H1 (cell line): ENCODE results near the gene KLHL10. TPM values are rescaled to one million over a fixed set of nuclear protein-coding genes. Genes with fewer than 3 reads are reported as not detected.
"Not testable (repeated sequence)": the region's sequence is repeated elsewhere in the genome, so short reads cannot be mapped to it uniquely, and the experiment has no call there.

Experiments
- CTCF ChIA-PET: fragments of 300-600 bp; sonication (Branson Sonifier 250); formaldehyde crosslinking; loops from one replicate; lab custom pipeline; 2021; ENCODE audit not compliant: partially characterized antibody; lab: Charles Lee
- POLR2A ChIA-PET: fragments of 300-600 bp; sonication (Branson Sonifier 250); formaldehyde crosslinking; loops from one replicate; lab custom pipeline; 2021; ENCODE audit warnings: inconsistent platforms; ENCODE audit not compliant: partially characterized antibody; lab: Charles Lee
- DNase-seq, 2 experiments: peaks; one replicate each; pipeline versions ENCODE4 v3.0.0 to v3.0.0-alpha.2; 2010 to 2022; ENCODE audit warnings: low spot score in 2 of 2, low read depth in 1 of 2, mixed read lengths in 1 of 2
- FAIRE-seq: peaks from 2 replicates; lab custom pipeline; 2011; peaks lifted over from hg19 to GRCh38; lab: Jason Lieb, UNC
- H2AFZ ChIP-seq: 2 replicates; pipeline ENCODE4 v1.8.1; 2012; ENCODE audit warnings: low read length, inconsistent platforms
- H2AK5ac ChIP-seq: 2 replicates; pipeline ENCODE4 v1.6.1; 2013; ENCODE audit warnings: low read depth, low read length
- H2BK120ac ChIP-seq: replicated peaks from 2 replicates; pipeline ENCODE3; 2013; ENCODE audit warnings: low read depth, low read length, inconsistent platforms
- H2BK12ac ChIP-seq: 2 replicates; pipeline ENCODE4 v1.6.1; 2013; ENCODE audit warnings: low read depth, low read length
- H2BK15ac ChIP-seq: 2 replicates; pipeline ENCODE4 v1.6.1; 2013; ENCODE audit warnings: low read length
- H2BK20ac ChIP-seq: 2 replicates; pipeline ENCODE4 v1.6.1; 2013; ENCODE audit warnings: low read length
- H2BK5ac ChIP-seq: 2 replicates; pipeline ENCODE4 v1.6.1; 2013; ENCODE audit warnings: low read depth, low read length
- H3K14ac ChIP-seq: 2 replicates; pipeline ENCODE4 v1.6.1; 2013; ENCODE audit warnings: inconsistent platforms; ENCODE audit not compliant: insufficient read length
- H3K18ac ChIP-seq: 2 replicates; pipeline ENCODE4 v1.6.1; 2013; ENCODE audit warnings: low read length; ENCODE audit errors: extremely low read depth
- H3K23ac ChIP-seq: 2 replicates; pipeline ENCODE4 v1.6.1; 2013; ENCODE audit warnings: inconsistent platforms; ENCODE audit not compliant: insufficient read length
- H3K23me2 ChIP-seq: 2 replicates; pipeline ENCODE4 v1.6.1; 2013; ENCODE audit warnings: low read depth, low read length
- H3K27ac ChIP-seq: 2 replicates; pipeline ENCODE4 v1.6.1; 2011; ENCODE audit warnings: low read depth, low read length, inconsistent platforms
- H3K27me3 ChIP-seq, 4 experiments: replicated peaks in 1 of 4; 1 replicate in 1 of 4; 2 replicates in 3 of 4; pipeline versions ENCODE4 v1.6.1 to v1.8.1; 2011 to 2013; ENCODE audit warnings: low read length in 3 of 4, mild to moderate bottlenecking in 3 of 4, inconsistent platforms in 2 of 4, mixed read lengths in 2 of 4, moderate library complexity in 1 of 4; ENCODE audit not compliant: control insufficient read depth in 3 of 4, insufficient read depth in 3 of 4; ENCODE audit errors: extremely low read depth in 1 of 4
- H3K36me3 ChIP-seq, 4 experiments: 2 replicates each; pipeline versions ENCODE4 v1.6.1 to v1.8.1; 2011 to 2013; ENCODE audit warnings: mild to moderate bottlenecking in 4 of 4, low read length in 3 of 4, moderate library complexity in 2 of 4, control low read depth in 1 of 4, inconsistent platforms in 1 of 4; ENCODE audit not compliant: insufficient read depth in 4 of 4, control insufficient read depth in 2 of 4
- H3K4ac ChIP-seq: replicated peaks from 2 replicates; pipeline ENCODE3; 2013; ENCODE audit warnings: low read length, low read depth, mixed read lengths, inconsistent platforms; ENCODE audit not compliant: insufficient read length
- H3K4me1 ChIP-seq, 4 experiments: replicated peaks in 1 of 4; 1 replicate in 1 of 4; 2 replicates in 3 of 4; pipeline versions ENCODE4 v1.6.1 to v1.8.1; 2011 to 2013; ENCODE audit warnings: low read length in 3 of 4, inconsistent platforms in 2 of 4, mixed read lengths in 1 of 4; ENCODE audit not compliant: insufficient read depth in 4 of 4, control insufficient read depth in 3 of 4
- H3K4me2 ChIP-seq, 2 experiments: 2 replicates each; pipeline versions ENCODE4 v1.6.1 to v1.8.1; 2011 to 2013; ENCODE audit warnings: low read depth in 2 of 2, low read length in 2 of 2, control low read depth in 1 of 2, inconsistent platforms in 1 of 2, mild to moderate bottlenecking in 1 of 2; ENCODE audit not compliant: insufficient read depth in 1 of 2
- H3K4me3 ChIP-seq, 4 experiments: fragments of 200-600, 300-600 bp in 1 of 4; sonication (generic), shearing (Covaris generic), sonication (Bioruptor Twin) in 1 of 4; 2 replicates each; pipeline versions ENCODE4 v1.5.1 to v1.8.1; 2011 to 2016; ENCODE audit warnings: low read length in 4 of 4, low read depth in 3 of 4, control low read depth in 2 of 4, inconsistent platforms in 2 of 4, mild to moderate bottlenecking in 2 of 4, mixed read lengths in 1 of 4, moderate library complexity in 1 of 4; ENCODE audit not compliant: insufficient read depth in 2 of 4; ENCODE audit errors: extremely low read depth in 1 of 4
- H3K56ac ChIP-seq: replicated peaks from 2 replicates; pipeline ENCODE3; 2013; ENCODE audit warnings: low read depth, mild to moderate bottlenecking, mixed read lengths, low read length, inconsistent platforms; ENCODE audit not compliant: insufficient read length
- H3K79me1 ChIP-seq: 2 replicates; pipeline ENCODE4 v1.6.1; 2013; ENCODE audit warnings: low read depth, low read length, control low read depth
- H3K79me2 ChIP-seq, 2 experiments: 2 replicates each; pipeline versions ENCODE4 v1.6.1 to v1.8.1; 2012 to 2013; ENCODE audit warnings: low read length in 2 of 2, mild to moderate bottlenecking in 2 of 2, inconsistent platforms in 1 of 2; ENCODE audit not compliant: insufficient read depth in 2 of 2, control insufficient read depth in 1 of 2
- H3K9ac ChIP-seq, 4 experiments: replicated peaks in 1 of 4; 1 replicate in 1 of 4; 2 replicates in 3 of 4; pipeline versions ENCODE4 v1.6.1 to v1.8.1; 2011 to 2013; ENCODE audit warnings: low read depth in 3 of 4, low read length in 3 of 4, control low read depth in 2 of 4, mild to moderate bottlenecking in 2 of 4, moderate library complexity in 2 of 4, inconsistent platforms in 1 of 4; ENCODE audit errors: extremely low read depth in 1 of 4
- H3K9me3 ChIP-seq, 2 experiments: 2 replicates each; pipeline versions ENCODE4 v1.6.1 to v1.8.1; 2012 to 2013; ENCODE audit warnings: mild to moderate bottlenecking in 2 of 2, moderate library complexity in 2 of 2, control low read depth in 1 of 2, inconsistent platforms in 1 of 2, low read depth in 1 of 2, low read length in 1 of 2, mixed read lengths in 1 of 2; ENCODE audit not compliant: insufficient read depth in 2 of 2
- H4K20me1 ChIP-seq, 2 experiments: replicated peaks in 1 of 2; 2 replicates each; pipeline versions ENCODE3 to v1.8.1; 2011 to 2013; ENCODE audit warnings: inconsistent platforms in 2 of 2, low read length in 2 of 2, mild to moderate bottlenecking in 1 of 2; ENCODE audit not compliant: insufficient read depth in 2 of 2, control insufficient read depth in 1 of 2
- H4K5ac ChIP-seq: 2 replicates; pipeline ENCODE4 v1.6.1; 2013; ENCODE audit warnings: low read length, low read depth, mixed read lengths, inconsistent platforms; ENCODE audit not compliant: insufficient read length
- H4K8ac ChIP-seq: 2 replicates; pipeline ENCODE4 v1.8.0; 2013; ENCODE audit warnings: mild to moderate bottlenecking, moderate library complexity, low read length, inconsistent platforms; ENCODE audit not compliant: insufficient read depth; ENCODE audit errors: extremely low read depth
- H4K91ac ChIP-seq: replicated peaks from 2 replicates; pipeline ENCODE3; 2013; ENCODE audit warnings: low read length, mixed read lengths, inconsistent platforms; ENCODE audit not compliant: insufficient read length
- WGBS, 2 experiments: shearing (Covaris generic) in 1 of 2; methylation state at CpG; one replicate each; pipeline versions ENCODE4 v1.1.6 to v1.1.7; 2013 to 2015; ENCODE audit warnings: low lambda C conversion rate in 2 of 2, mixed read lengths in 2 of 2, inconsistent platforms in 1 of 2, low coverage in 1 of 2, missing lambda C conversion rate in 1 of 2; ENCODE audit not compliant: insufficient replicate concordance in 2 of 2, insufficient coverage in 1 of 2, insufficient read length in 1 of 2; ENCODE audit errors: extremely low coverage in 1 of 2, missing lambda C conversion rate in 1 of 2; 5-methylcytosine and 5-hydroxymethylcytosine counted together
- polyA plus RNA-seq, 7 experiments: library from polyadenylated mRNA; depleted of rRNA in 3 of 7; stranded (reverse) in 5 of 7; unstranded in 2 of 7; fragments of >200 nt in 5 of 7; fragments of 200-250 nt in 2 of 7; gene quantifications; 1 replicate in 5 of 7; 2 replicates in 1 of 7; 4 replicates in 1 of 7; pipeline versions ENCODE4 v1.2.1 to v1.2.3, GENCODE V29; 2011 to 2013; ENCODE audit warnings: missing spikeins in 2 of 7, mixed read lengths in 2 of 7
- total RNA-seq: library from RNA; stranded (reverse); fragmentation: NEBNext Ultra II Directional; extraction: Animal tissue kit (Norgen Biotek cat#: 25700); gene quantifications from 2 replicates; pipeline ENCODE4 v1.2.1, GENCODE V29; 2021

KLHL10 gene
- total and polyA plus RNA-seq, 2 of the 8 experiments (the other 6 are each of a cell fraction or from before 2014, with no cell fraction given) = 0.19 to 0.26 TPM

DNA sequence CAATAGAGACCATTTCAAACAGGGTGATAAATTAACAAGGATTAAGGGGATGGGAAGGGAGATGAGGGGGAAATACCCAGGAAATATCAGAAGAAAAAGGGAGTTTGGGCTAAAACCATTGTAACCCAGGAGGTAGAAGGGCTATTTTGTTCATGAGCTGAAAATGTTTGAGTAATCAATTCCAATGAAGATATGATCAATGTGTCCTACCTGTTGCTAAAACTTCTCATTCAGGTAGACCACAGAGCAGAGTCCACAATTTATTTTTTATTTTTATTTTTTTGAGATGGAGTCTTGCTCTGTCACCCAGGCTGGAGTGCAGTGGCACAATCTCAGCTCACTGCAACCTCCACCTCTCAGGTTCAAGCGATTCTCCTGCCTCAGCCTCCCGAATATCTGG, 1.8 kb downstream of the KLHL10 start:
- H3K23ac ChIP-seq, H3K9ac ChIP-seq, H4K5ac ChIP-seq, H4K91ac ChIP-seq, H3K4me3 ChIP-seq, H3K23me2 ChIP-seq, H2BK15ac ChIP-seq, H3K4me1 ChIP-seq, H3K18ac ChIP-seq, H3K79me1 ChIP-seq, H3K4me2 ChIP-seq, H2BK120ac ChIP-seq, H3K79me2 ChIP-seq, FAIRE-seq, H2AFZ ChIP-seq, H3K9me3 ChIP-seq, DNase-seq, H3K36me3 ChIP-seq, H3K4ac ChIP-seq, H3K56ac ChIP-seq, H2BK5ac ChIP-seq, H4K20me1 ChIP-seq, CTCF ChIA-PET, H3K27me3 ChIP-seq, H2BK20ac ChIP-seq, H3K14ac ChIP-seq, H2BK12ac ChIP-seq, H4K8ac ChIP-seq, POLR2A ChIA-PET, H3K27ac ChIP-seq, H2AK5ac ChIP-seq: not testable (repeated sequence)
- WGBS, 2 experiments = 96% methylated on average over 2 of the region's 2 CpGs; no CpG with 5 or more reads in 1 of the 2 experiments

DNA sequence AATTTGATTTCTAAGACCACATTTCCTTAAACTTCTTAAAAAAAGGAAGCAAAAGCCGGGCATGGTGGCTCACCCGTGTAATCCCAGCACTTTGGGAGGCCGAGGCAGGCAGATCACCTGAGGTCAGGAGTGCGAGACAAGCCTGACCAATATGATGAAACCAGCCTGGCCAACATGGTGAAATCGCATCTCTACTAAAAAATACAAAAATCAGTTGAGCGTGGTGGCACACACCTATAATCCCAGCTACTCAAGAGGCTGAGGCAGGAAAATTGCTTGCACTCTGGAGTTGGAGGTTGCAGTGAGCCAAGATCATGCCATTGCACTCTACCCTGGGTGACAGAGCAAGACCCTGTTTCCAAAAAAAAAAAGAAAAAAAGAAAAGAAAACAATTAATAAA, 3.2 kb downstream of the KLHL10 start:
- H3K4me1 ChIP-seq, H2AFZ ChIP-seq, DNase-seq, H2BK5ac ChIP-seq, H3K79me2 ChIP-seq, H3K79me1 ChIP-seq, H3K18ac ChIP-seq, FAIRE-seq, H2BK120ac ChIP-seq, POLR2A ChIA-PET, H3K27ac ChIP-seq, H2BK20ac ChIP-seq, H4K91ac ChIP-seq, H3K23me2 ChIP-seq, CTCF ChIA-PET, H2BK12ac ChIP-seq, H2BK15ac ChIP-seq, H3K27me3 ChIP-seq, H3K4me3 ChIP-seq, H3K14ac ChIP-seq, H3K9me3 ChIP-seq, H3K56ac ChIP-seq, H4K5ac ChIP-seq, H3K23ac ChIP-seq, H3K4me2 ChIP-seq, H3K9ac ChIP-seq, H4K8ac ChIP-seq, H3K36me3 ChIP-seq, H2AK5ac ChIP-seq, H4K20me1 ChIP-seq, H3K4ac ChIP-seq: not testable (repeated sequence)
- WGBS, 2 experiments = 85% methylated on average over 6 of the region's 6 CpGs; no CpG with 5 or more reads in 1 of the 2 experiments
